NCI-H1105 (cell line): ENCODE data around the gene STRIT1.

Experiments
- DNase-seq: peaks from one replicate; lab custom pipeline; 2025; lab: John Stamatoyannopoulos, UW

Gene STRIT1

DNA sequence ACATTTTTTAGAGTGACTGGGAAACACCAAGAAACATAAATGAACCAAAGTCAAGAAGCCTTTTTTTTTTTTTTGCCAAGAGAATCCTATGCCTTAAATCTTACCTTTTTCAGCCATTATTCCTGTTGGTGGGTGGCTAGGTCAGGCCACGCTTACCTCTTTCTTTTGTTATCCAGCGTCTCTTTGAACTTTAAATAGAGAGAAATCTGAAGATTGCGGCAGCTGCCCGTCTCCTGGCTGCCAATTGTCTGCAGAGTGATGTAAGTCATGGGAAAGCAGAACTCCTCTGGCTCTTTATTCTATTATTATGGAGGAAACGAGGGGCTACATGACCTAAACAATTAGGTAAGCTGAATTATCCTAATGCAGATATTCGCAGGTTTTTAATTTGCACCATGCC lies at the start of gene STRIT1:
STRIT1 (minus strand) TSS at position 168 of the 400 bp plus-strand sequence.
- no peak for DNase-seq

DNA sequence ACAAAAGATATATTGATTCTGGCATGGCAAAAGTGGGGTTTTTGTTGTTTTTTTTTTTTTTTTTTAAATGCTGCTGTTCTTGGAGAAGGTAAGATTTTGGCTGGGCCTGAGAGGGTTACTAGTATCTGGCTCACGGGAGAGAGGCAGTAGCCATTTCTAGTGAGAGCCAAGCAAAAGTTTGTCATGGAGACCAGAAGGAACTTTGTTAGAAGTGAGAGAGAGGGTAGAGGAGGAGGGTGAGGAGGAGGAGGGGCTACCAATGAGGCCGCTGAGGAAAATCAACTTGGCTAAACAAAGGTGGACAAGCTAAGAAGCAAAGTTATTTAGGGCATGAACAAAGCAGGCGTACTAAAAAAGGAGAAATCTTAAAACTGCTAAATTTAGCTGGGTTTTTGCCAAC lies 48.9 kb upstream of the STRIT1 start:
- no peak for DNase-seq

DNA sequence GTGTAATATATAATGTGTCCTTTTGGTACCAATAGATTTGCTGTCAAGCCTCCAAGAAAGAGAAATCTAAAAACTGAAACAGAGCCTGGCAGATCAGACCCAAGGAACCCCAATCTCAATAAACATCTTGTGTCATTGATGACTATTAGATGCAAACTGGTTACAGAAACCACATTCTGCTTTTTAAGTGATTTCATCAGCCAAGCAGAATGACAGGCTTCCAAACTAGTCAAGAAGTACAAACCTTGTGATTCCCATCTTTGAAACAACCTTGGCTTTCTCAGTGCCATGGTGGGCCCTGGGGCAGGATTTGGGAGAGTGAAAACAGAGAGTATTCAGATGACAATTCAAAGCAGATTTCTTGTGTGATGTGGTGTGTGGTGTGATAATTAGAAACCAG lies 45.6 kb upstream of the STRIT1 start:
- DNase-seq, result no peak

DNA sequence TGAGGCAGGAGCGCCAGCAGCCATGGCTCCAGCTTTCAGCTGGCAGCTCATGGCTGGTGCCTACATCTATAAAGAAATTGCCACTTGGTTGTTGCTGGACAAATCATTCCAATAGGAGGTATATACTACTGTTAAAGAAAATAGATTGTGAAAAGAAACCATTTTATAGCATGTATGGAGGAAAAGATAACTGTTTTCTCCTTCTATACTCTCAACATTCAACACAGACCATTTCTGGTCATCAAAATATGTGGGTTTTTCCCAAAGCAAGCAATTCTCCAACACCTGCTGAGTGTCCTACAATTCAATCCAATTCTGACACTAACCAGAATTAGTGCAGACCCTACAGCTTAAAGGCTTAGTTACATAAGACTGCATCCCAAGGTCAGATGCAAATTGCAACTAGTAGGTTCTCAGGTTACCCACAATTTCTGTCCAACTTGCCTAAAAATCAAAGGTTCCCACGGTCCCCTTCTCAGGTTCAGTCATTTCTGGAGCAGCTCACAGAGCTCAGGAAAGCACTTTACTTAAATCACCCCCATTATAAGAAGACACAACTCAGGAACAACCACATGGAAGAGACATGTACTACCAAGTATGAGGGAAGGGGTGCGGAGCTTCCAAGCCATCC lies 42.4 kb upstream of the STRIT1 start:
- DNase-seq, result no peak

DNA sequence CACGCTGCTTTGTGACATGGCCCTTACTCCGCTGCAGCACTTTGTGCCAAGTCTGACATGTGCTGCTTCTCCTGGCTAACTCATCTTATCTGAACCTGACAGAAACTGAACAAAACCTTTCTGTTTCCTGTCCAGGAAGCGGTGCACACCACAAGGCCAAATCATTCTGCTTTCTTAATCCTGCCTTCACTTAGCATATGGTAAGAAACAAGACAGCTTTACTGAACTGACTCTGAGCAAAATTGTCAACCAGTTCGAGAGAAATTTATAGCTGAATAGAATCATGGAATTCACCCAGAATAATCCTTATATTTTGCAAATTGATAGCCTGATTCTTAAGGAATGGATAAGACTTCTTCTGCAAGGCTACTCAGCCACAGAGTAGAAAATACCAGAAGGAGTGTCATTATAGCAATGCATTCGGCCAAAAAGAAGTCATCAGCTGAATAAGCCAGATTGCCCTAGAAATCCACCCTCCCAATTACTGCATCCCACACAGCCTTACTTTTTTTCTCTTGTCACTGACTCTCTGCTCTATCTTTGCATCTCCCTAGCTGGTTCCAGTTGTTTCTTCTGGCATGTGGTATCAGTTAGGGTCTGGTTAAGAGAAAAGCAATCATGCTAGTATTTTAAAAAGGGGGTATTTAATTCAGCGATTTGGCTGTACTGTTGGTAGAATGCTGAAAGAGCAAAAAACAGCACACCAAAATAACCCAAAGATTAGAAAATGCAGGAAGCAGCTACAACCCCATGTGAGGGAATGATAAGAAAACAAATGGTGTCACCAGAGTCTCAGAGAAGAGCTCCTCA lies 41.6 kb upstream of the STRIT1 start:
- no peak for DNase-seq

DNA sequence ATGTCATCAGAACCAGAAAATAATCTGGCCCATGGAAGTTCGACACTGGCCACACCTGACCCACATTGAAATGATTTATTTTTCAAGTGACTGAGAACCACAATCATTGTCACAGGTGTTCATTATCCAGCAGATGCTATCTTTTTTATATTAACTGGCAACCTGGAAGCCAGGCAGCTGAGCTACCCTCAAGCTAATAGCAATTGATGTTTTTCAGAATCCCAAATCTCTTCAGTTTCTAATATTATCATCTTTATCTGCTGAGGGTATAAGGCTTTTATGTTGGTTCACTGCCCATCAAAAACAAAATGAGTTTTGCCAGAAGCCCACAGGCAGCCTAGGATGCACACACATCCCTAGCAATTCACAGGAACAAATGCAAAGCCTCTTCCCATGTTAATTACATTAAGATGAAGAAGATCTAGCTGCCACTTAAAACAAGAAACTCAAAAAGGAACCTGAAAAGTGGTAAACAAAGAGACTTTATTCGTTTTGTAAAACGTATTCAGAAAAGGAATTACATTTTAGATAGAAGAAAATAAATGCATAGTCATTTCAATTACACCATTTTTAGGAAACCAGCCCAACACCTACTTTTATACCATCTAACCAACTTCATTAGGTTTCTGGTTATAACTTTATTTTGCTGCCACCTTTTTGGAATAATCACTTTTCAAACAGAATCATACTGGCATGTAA lies 40.9 kb upstream of the STRIT1 start:
- DNase-seq, result no peak

DNA sequence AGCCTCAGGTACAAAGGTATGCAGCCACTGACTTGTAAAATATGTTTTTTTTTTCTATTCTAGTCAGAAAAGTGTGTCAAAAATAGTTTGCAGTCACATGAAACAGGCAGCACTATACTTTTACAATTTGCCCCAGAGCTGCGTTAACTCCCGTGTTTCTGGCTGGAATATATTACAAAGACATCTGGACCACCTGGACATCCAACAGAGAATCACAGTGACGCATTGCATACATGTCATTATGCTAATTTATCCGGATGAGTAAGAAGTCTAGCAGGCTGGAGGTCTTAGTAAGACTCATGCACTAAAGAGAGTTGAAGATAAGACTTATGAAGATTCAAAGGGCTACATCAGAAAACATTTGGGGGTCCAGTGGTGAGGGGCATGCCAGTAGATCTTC lies 39.2 kb upstream of the STRIT1 start:
- DNase-seq, result no peak

DNA sequence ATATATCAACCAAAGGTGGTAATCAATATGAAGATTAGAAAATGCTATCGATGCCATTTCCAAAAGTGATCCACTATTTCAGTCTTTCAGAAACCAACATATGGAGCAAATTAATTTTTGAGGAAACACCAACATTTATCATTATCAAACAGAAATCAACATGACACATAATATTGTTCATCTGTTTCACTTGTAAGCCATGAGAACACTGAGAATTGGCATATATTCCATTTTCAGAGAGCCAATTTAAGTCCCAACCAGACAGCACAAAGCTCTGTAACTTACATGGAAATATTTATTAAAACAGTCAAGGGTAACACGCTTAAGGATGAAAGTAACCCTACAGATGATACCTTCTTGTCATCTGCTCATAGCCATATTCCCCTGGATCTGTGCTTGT lies 37.6 kb upstream of the STRIT1 start:
- DNase-seq, result no peak

DNA sequence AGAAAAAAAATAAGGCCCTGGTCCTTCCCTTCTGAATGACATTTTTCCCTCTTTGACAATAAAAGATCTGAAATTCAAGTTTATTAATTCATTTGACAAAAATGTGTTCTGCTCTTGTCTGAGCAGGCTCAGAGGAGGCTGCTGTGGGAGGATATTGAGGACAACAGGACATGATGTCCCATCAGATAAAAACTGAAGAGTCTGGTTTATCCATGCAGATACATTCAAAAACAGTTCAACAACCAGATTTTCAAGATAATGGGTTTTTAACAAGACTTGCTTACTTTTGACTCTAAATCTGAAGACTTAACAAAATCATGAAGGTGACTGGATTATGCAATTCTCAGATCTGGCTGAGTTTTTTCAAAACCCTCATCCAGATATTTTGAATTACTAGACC lies 36.9 kb upstream of the STRIT1 start:
- DNase-seq, result no peak

DNA sequence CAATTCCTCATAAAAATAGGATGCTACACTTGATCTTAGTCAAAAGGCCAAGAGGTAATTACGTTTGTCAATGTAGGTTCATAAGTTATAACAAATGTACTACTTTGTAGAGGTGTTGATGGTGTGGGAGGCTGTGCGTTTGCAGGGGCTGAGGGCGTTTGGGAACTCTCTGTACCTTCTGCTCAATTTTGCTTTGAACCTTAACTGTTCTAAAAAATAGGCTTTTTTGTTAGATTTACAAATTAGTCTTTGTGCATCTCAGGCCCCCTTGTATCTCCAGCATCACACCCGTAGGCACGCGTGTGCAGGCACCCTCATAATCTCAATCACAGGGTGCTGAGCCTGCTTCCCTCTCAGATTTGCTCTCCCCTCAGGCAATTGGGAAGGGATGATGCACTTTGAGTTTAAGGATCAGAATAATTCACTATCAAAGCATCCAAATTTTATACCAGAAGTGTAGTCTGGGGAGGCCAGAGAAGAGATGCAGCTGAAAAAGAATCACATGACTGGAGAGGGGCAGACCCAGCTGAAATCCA lies 36.1 kb upstream of the STRIT1 start:
- no peak for DNase-seq

DNA sequence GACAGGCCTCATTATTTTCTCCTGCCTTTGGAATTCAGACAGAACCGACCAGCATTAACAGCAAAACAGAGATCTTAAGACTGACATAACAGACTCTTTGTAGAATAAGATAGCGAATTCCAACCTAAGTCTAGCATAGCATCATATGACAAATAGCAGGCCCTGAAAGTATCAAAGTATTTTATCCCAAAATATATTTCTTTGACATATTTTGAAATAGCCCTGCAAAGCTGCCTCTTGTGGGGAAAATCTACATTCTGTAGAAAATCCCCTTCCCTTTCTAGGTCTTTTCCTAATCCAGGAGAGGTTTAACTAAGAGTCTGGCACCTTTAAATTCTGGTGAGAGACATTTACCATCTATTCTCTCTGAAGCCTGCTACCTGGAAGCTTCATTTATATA lies 34.4 kb upstream of the STRIT1 start:
- no peak for DNase-seq

DNA sequence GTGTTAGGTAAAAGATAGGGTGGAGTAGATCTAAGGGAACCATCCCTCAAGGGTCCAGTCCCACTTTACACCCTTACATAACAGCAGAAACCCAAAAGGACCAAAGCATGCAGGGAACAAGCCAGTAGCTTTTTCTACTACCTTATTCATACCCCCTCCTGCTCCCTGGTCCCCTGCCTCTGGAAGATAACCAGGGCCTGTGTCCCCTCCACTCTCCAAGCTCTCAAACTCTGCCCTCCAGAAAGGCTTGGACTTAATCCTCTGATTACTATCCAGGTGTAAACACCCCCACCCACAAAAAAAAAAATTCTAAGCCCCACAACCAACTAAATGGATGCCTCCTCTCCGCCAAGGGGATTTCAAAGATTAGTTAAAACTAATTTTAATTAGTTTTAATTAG lies 33.9 kb upstream of the STRIT1 start:
- no peak for DNase-seq

DNA sequence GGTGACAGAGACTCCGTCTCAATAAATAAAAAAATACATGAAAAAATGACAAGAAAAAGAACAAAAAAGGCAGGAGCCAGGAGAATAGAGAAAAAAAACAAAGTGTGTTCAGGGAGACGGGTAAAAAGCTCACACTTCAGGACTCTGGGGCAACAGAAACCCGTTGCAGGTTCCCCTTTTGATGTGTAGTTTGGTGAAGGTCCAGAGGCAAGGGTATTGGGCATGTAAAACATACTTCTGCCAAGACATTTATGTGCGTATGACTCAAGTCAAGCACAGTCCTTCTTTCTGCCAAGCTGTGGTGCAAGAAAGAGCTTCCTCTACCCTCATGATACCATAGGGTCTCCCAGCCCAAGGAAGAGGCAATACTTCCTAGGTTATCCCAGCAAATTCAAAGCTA lies 33.4 kb upstream of the STRIT1 start:
- DNase-seq, result no peak

DNA sequence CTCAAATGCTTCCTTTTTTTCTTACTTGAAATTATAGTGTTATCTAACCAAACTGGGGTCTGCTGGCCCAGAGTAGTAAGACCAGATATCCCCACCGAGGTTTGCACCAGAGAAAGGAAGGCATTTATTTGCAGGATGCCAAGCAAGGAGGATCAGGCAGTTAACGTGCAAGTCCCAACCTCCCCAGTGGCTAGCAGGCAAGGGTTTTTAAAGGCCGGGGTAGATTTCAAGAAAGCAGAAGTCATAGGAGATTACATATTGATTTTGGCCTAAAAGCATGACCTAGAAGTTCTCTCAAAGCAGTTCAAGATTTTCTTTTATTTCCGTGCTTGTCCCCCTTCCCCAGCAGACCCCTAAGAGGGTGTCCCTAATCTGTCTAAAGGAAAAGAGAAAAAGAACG lies 32.8 kb upstream of the STRIT1 start:
- no peak for DNase-seq

DNA sequence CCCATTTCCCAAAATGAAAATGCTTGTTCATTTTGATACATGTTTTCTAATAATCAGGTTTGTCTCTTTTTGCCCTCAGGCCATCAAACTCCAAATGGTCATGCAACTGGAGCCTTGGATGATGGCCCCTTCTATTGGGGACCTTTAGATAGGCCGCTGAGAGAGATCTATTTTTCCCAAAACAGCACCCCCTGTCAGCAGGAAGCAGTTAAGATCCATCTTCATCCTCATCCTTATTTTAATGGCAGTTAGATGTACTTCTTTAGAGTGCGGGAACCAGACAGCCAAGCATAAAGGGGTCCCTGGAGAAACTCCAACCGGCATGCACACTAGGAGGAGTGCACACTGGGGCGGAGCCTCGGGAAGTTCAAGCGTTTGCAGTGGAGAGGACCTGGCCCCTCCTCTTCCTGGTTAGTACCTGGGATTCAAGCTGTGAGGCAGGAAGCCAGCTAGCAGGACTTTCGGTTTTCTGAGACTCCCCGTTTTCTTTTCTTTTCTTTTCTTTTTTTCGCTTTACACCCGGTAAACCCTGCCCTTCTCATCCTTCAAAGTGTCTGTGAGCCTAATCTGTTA lies 31.9 kb upstream of the STRIT1 start:
- no peak for DNase-seq

DNA sequence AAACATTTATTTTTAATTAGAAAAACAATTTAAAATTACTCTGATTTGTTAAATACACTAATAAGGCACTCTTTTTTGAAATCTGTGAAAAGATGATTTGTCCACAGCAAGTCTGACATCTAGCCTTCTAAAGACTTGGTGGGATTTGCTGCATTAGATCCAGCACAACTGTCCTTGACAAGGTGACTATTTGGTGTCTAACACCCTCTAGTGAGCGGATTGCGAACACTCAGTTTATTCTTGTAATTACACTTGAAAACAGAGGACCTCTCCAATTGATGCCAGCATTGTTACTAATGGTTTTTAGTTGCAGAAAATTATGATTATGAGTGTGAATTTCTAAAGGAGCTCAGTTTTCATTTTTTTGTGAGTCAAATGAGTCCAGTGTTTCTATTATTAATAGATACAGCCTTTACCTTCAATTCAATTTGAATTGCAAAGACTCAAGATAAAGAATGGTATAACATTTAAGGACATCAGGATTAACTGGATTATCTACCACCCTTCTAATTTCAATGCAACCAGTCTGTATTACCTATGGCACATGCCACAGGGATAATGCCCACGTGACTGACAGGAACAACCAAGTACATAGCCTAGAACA lies 29.7 kb upstream of the STRIT1 start:
- peak; percentile 76 for DNase-seq

DNA sequence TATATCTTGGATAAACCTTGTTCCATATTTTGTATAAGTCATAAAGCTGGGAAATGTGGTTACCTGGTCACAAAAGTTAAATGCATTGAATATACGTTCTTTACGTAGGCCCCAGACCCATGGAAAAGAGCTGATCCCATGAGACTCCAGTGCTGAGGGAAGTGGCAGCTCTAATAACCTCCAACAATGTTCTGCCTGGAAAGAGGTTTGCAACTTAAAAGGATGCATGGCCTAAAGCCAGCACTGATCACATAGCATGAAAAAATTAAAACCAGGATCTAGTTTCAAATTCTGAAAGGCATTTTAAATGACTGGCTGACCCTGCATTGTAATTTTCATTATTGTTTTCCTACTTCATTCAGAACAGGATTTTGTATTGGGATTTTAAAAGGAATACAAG lies 27.9 kb upstream of the STRIT1 start:
- DNase-seq, result no peak

DNA sequence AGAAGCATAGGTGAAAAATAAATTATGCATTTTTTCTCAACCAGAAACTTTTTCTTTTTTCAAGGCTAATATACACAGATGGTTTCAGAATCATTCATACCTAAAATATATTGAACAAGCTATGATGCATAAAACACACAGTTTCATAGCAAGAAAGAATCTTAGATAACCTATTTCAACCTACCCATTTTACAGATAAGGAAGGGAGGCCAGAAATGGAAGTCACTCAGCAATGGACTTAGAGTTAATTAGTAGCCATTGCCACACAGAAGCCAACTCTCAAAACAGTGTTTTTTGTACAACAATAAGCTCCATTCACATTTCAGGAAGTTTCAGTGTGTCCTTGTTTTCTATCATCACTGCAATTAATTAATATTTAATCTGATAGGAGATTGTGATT lies 27.5 kb upstream of the STRIT1 start:
- DNase-seq, result no peak

DNA sequence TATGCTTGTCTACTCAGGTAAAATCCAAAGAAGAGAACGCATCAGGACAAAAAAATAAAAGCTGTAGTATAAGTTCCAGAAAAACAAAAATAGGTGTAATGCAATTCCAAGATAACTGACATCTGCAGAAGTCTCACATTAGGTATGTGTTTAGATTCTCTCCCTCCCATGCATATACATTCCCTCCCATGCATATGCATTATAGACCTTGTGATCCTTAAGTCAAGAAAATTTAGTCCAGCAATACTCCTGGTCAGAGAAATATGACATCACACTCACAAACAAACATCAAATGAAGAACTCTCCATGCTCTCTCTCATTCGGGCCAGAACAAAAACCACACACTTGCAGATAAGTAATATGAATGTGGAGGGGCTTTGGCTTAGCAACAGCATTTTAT lies 25.3 kb upstream of the STRIT1 start:
- no peak for DNase-seq

DNA sequence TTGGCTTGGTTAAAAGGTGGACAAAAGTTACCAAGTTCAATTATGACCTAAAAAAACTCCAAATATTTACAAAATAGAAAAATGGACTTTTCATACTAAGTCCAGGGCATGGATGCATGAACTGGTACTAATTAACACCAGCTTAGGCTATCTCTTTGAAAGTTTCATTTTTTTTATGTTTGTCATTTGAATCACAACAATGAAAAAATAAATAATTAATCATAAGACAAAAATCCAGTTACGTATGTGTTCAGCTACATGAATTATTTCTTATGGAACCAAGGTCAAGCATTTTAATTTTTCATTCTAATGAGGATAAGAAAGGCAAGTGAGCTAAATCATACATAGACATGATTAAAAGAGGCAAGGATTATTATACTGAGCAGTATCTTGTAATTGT lies 23.7 kb upstream of the STRIT1 start:
- DNase-seq, result no peak

DNA sequence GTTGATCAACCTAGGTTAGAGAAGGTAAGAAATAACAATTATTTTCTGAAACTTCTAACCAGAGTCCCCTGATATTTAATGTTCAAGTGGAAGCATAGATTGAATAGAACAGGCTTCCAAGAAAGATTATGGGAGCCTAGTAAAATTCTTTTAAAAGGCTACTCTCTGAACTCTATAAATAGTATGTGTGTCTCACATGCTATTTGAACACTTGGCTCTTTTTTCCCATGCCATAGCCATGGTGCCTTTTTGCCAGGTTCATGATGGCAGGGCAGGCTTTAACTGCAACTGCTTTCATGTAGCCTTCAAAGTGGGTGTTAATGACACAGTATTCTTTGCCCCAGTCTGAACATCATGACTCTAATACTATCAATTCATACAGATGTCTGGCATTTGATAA lies 22.9 kb upstream of the STRIT1 start:
- no peak for DNase-seq

DNA sequence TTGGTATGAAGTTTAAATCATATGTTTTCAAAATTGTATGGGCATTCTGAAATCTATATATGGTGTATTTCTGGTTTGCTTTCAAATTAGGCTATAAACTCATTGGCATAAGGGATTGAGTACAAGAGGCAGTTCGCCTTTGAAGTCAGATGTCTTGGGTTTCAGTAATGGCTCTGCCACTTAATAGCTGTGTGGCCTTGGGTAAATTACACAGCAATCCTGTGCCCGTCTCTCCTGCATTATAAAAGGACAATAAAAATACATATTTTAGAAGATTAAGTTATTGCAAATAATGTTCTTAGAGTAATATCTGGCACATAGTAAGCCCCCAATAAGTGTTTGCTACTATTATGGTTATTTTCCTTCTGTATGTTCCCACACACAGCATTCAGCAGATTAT lies 20.4 kb upstream of the STRIT1 start:
- DNase-seq, result no peak
